ENCODE measurements around the gene GTPBP1. TPM values are rescaled to one million over a fixed set of nuclear protein-coding genes. Genes with fewer than 3 reads are reported as not detected.
A peak's percentile ranks its signal among the peaks of the same experiment; 100 is the strongest.

GTPBP1 gene
- total and polyA plus RNA-seq, 2 of the 4 experiments (the other 2 are of a cell fraction), result 12.4 to 29.5 TPM

DNA sequence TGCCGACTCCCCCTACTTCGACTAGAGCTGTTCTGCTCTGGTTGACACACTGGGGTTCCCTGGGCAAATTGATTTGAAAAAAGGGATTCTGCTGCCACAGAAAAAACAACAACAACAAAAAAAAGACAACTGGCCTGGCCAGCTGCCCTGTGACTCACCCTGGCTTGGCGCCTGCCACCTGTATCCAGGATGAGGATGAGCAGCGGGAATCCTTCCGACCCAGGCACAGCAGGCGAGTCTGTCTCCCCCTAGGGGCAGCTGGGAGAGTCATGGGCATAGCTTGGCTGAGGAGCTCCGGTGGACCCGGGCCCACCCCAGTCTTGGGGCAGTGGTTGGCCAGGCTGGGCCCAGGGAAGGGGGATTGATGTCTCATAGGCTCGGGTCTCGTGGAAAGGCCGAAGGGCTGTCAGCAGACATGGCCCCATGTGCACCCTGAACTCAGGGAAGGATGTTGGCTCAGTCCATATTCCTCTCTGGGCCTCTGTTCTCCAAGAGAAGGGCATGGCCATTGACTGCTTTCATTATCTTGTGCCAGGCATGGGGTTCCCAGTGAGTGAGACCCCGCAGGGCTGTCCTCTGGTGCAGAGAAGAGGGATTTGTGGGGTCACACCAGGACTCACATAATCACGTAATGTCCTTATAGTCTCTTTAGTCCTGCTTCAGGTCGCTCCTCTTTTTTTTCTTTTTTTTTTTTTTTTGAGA, 60.5 kb downstream of the GTPBP1 start:
- no peak overlapping the region for H3K56ac ChIP-seq (ENCODE audit: extremely low read depth, insufficient read depth, low read length)
- ChIA-PET POLR2A (ENCODE audit: unreplicated experiment) (no interaction called here), CTCF (interaction anchor here (0.6 to 1.4 kb wide), 6 partner anchors 10 to 84 kb away, joined by 3 to 4 read pairs (median 4); no protein-coding TSS in a partner anchor)
- no peak overlapping the region for H3K4me2 ChIP-seq (ENCODE audit: low read depth, low read length)
- no peak overlapping the region for H2BK5ac ChIP-seq (ENCODE audit: low read depth, low read length, poor library complexity, severe bottlenecking)
- H2AFZ ChIP-seq (replicated peaks; ENCODE audit: low read length, poor library complexity), result peak overlapping the region; percentile 56
- peak overlapping the region; percentile 51 for H2AK9ac ChIP-seq (replicated peaks; ENCODE audit: low read depth, low read length, poor library complexity)
- ATAC-seq (ENCODE audit: low read depth), result peak; percentile 56
- H3K9ac ChIP-seq (ENCODE audit: low read depth, low read length), result no peak overlapping the region
- H2BK20ac ChIP-seq (ENCODE audit: low read depth, low read length), result no peak overlapping the region
- no peak overlapping the region for H2BK15ac ChIP-seq (ENCODE audit: low read depth, low read length)
- no peak overlapping the region for H2BK120ac ChIP-seq (ENCODE audit: low read depth, low read length)
- H3K27me3 ChIP-seq (ENCODE audit: control insufficient read depth, insufficient read depth, low read length), result no peaks in the 10 kb centered on the region
- H4K5ac ChIP-seq (ENCODE audit: low read depth, low read length), result no peak overlapping the region
- no peak overlapping the region for H3K27ac ChIP-seq (ENCODE audit: insufficient read depth, low read length)
- H3K79me1 ChIP-seq (ENCODE audit: low read depth in 1 of 2, low read length in 2 of 2), result peaks cover 0 to 3% of the 10 kb centered on the region in 2 experiments; a peak in 1 of 4 replicates
- peak; percentile 64 for DNase-seq
- no peak overlapping the region for H3K4me3 ChIP-seq (ENCODE audit: insufficient read depth, low read depth, low read length)
- no peak overlapping the region for H2AK5ac ChIP-seq (ENCODE audit: low read depth, low read length)
- H3K14ac ChIP-seq (replicated peaks; ENCODE audit: low read depth, low read length), result no peak overlapping the region
- no peak overlapping the region for H4K8ac ChIP-seq (ENCODE audit: low read depth in 2 of 2, low read length in 2 of 2)
- H3K36me3 ChIP-seq (ENCODE audit: control insufficient read depth, insufficient read depth, low read length), result no peaks in the 10 kb centered on the region
- H4K91ac ChIP-seq (ENCODE audit: insufficient read depth, low read depth, low read length), result no peak overlapping the region
- no peak overlapping the region for H3K4ac ChIP-seq (ENCODE audit: low read depth, low read length)
- no TSS peak for BruUV-seq (replicated peaks)
- intact Hi-C loops (cut with micrococcal nuclease) (loop anchor here (1.0 to 10.0 kb wide), 5 partner anchors 33 to 714 kb away; partner anchors contain the start of gene RPL3), dilution Hi-C loops (cut with HindIII; ENCODE audit: low sequenced_read_pairs, unreplicated experiment) (no loop called here), in situ Hi-C loops (cut with MboI; ENCODE audit: low sequenced_read_pairs) (loop anchor here (10.0 kb wide), 1 partner anchor 239 kb away; no protein-coding TSS in a partner anchor)
- no peaks in the 10 kb centered on the region for H4K20me1 ChIP-seq (ENCODE audit: insufficient read depth, low read length)
- H3K9me1 ChIP-seq (ENCODE audit: insufficient read depth, low read length), result peaks cover 11% of the 10 kb centered on the region
- H3K23ac ChIP-seq (ENCODE audit: low read depth, low read length), result no peak overlapping the region
- no peak overlapping the region for H3K18ac ChIP-seq (ENCODE audit: low read depth, low read length)
- H3K9me3 ChIP-seq (ENCODE audit: control insufficient read depth, insufficient read depth, low read length), result no peaks in the 10 kb centered on the region
- 32% methylated on average over 5 of the region's 14 CpGs; no CpG with 5 or more reads in 1 of the 2 experiments for WGBS, 2 experiments (ENCODE audit: extremely low coverage in 2 of 2, insufficient read length in 1 of 2)
- H3K4me1 ChIP-seq (ENCODE audit: control insufficient read depth, insufficient read depth, low read length), result peaks cover 3% of the 10 kb centered on the region
- TF ChIP-seq RCOR1 (IDR thresholded peaks at IDR 0.05; ENCODE audit: insufficient replicate concordance, low read length), result peak; percentile 52
- no peak for TF ChIP-seq MXI1 (IDR thresholded peaks at IDR 0.05; ENCODE audit: borderline replicate concordance, low read depth, low read length)
- TF ChIP-seq MAFK (IDR thresholded peaks at IDR 0.05; ENCODE audit: low read depth, low read length), result no peak
- TF ChIP-seq POLR2A (IDR thresholded peaks at IDR 0.05; ENCODE audit: low read depth, low read length), result no peak
- TF ChIP-seq FOS (IDR thresholded peaks at IDR 0.05; ENCODE audit: low read depth, low read length), result no peak
- TF ChIP-seq RFX5 (IDR thresholded peaks at IDR 0.05; ENCODE audit: low read depth, low read length), result no peak
- TF ChIP-seq BHLHE40 (IDR thresholded peaks at IDR 0.05; ENCODE audit: low read depth, low read length), result no peak
- TF ChIP-seq, protein P1, sequence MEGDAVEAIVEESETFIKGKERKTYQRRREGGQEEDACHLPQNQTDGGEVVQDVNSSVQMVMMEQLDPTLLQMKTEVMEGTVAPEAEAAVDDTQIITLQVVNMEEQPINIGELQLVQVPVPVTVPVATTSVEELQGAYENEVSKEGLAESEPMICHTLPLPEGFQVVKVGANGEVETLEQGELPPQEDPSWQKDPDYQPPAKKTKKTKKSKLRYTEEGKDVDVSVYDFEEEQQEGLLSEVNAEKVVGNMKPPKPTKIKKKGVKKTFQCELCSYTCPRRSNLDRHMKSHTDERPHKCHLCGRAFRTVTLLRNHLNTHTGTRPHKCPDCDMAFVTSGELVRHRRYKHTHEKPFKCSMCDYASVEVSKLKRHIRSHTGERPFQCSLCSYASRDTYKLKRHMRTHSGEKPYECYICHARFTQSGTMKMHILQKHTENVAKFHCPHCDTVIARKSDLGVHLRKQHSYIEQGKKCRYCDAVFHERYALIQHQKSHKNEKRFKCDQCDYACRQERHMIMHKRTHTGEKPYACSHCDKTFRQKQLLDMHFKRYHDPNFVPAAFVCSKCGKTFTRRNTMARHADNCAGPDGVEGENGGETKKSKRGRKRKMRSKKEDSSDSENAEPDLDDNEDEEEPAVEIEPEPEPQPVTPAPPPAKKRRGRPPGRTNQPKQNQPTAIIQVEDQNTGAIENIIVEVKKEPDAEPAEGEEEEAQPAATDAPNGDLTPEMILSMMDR (conservative IDR thresholded peaks at IDR 0.05; ENCODE audit: low read depth, low read length), result peak; percentile 66
- no peak for TF ChIP-seq CEBPB (IDR thresholded peaks at IDR 0.05; ENCODE audit: low read depth, low read length)
- no peak for TF ChIP-seq NFE2L2 (IDR thresholded peaks at IDR 0.05; ENCODE audit: low read depth, low read length)
- no peak for TF ChIP-seq MAZ (IDR thresholded peaks at IDR 0.05; ENCODE audit: borderline replicate concordance, low read depth, low read length)
- no peak for TF ChIP-seq CHD1 (IDR thresholded peaks at IDR 0.05; ENCODE audit: low read depth, low read length)
- TF ChIP-seq RAD21 (IDR thresholded peaks at IDR 0.05; ENCODE audit: low read length), result peak; percentile 46
- TF ChIP-seq, protein P2, sequence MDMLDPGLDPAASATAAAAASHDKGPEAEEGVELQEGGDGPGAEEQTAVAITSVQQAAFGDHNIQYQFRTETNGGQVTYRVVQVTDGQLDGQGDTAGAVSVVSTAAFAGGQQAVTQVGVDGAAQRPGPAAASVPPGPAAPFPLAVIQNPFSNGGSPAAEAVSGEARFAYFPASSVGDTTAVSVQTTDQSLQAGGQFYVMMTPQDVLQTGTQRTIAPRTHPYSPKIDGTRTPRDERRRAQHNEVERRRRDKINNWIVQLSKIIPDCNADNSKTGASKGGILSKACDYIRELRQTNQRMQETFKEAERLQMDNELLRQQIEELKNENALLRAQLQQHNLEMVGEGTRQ (IDR thresholded peaks at IDR 0.05; ENCODE audit: low read depth, low read length), result no peak
- TF ChIP-seq, protein P3, sequence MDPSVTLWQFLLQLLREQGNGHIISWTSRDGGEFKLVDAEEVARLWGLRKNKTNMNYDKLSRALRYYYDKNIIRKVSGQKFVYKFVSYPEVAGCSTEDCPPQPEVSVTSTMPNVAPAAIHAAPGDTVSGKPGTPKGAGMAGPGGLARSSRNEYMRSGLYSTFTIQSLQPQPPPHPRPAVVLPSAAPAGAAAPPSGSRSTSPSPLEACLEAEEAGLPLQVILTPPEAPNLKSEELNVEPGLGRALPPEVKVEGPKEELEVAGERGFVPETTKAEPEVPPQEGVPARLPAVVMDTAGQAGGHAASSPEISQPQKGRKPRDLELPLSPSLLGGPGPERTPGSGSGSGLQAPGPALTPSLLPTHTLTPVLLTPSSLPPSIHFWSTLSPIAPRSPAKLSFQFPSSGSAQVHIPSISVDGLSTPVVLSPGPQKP (IDR thresholded peaks at IDR 0.05; ENCODE audit: borderline replicate concordance, low read depth, low read length), result no peak

All from IMR-90 (cell line).